Neural cell (in vitro differentiated cells): ENCODE data around the gene GIPC3. TPM values are rescaled to one million over a fixed set of nuclear protein-coding genes. Genes with fewer than 3 reads are reported as not detected.

ENCODE experiments used
- H2AFZ ChIP-seq: fragments of 200-600, 300-800 bp; sonication (generic), shearing (Covaris generic); 2 replicates; pipeline ENCODE4 v1.6.0; 2014; ENCODE audit warnings: low read depth, mild to moderate bottlenecking, antibody characterized with exemption, low read length, moderate library complexity
- H3F3A ChIP-seq: fragments of 200-600 bp; shearing (Covaris generic); 2 replicates; pipeline ENCODE4 v1.6.1; 2016; ENCODE audit warnings: mild to moderate bottlenecking, moderate library complexity, mixed read lengths, antibody characterized with exemption, low read length; ENCODE audit not compliant: insufficient read depth, poor library complexity, severe bottlenecking
- H3K27ac ChIP-seq: fragments of 200-600, 300-800 bp; sonication (generic), shearing (Covaris generic); 2 replicates; pipeline ENCODE4 v1.5.1; 2014; ENCODE audit warnings: mild to moderate bottlenecking, low read length, moderate library complexity
- H3K27me3 ChIP-seq: fragments of 300-800, 200-600 bp; sonication (generic), shearing (Covaris generic); 2 replicates; pipeline ENCODE4 v1.6.0; 2014; ENCODE audit warnings: mild to moderate bottlenecking, low read depth, low read length, moderate library complexity; ENCODE audit not compliant: insufficient read depth
- H3K36me3 ChIP-seq: fragments of 300-800, 200-600 bp; sonication (generic), shearing (Covaris generic); 2 replicates; pipeline ENCODE4 v1.5.1; 2014; ENCODE audit warnings: mild to moderate bottlenecking, antibody characterized with exemption, low read length, moderate library complexity; ENCODE audit not compliant: insufficient read depth
- H3K4me2 ChIP-seq: fragments of 300-800, 200-600 bp; sonication (generic), shearing (Covaris generic); 2 replicates; pipeline ENCODE4 v1.6.0; 2014; ENCODE audit warnings: mild to moderate bottlenecking, low read length
- H3K4me3 ChIP-seq: fragments of 300-800, 200-600 bp; sonication (generic), shearing (Covaris generic); 2 replicates; pipeline ENCODE4 v1.5.1; 2014; ENCODE audit warnings: mild to moderate bottlenecking, low read length, moderate library complexity
- H3K79me2 ChIP-seq: fragments of 200-600 bp; shearing (Covaris generic); replicated peaks from 2 replicates; pipeline ENCODE4 v1.6.0; 2014; ENCODE audit warnings: mild to moderate bottlenecking, low read length, moderate library complexity; ENCODE audit not compliant: insufficient read depth
- H3K9ac ChIP-seq: fragments of 300-800, 200-600 bp; sonication (generic), shearing (Covaris generic); 2 replicates; pipeline ENCODE4 v1.6.1; 2016; ENCODE audit warnings: mild to moderate bottlenecking, low read length, mixed read lengths
- H3K9me2 ChIP-seq: fragments of 200-600 bp; shearing (Covaris generic); 2 replicates; pipeline ENCODE4 v1.6.1; 2016; ENCODE audit warnings: mild to moderate bottlenecking, low read length, mixed read lengths; ENCODE audit not compliant: insufficient read depth
- H3K9me3 ChIP-seq: fragments of 200-600, 300-800 bp; sonication (generic), shearing (Covaris generic); 2 replicates; pipeline ENCODE4 v1.6.1; 2016; ENCODE audit warnings: mild to moderate bottlenecking, mixed run types, low read length, moderate library complexity, mixed read lengths
- H4K20me1 ChIP-seq: fragments of 200-600 bp; shearing (Covaris generic); 2 replicates; pipeline ENCODE4 v1.6.1; 2016; ENCODE audit warnings: mild to moderate bottlenecking, mixed run types; ENCODE audit not compliant: insufficient read depth
- EP300 ChIP-seq: fragments of 450-650 bp; conservative IDR thresholded peaks from 2 replicates; pipeline ENCODE4 v1.6.1; 2014; ENCODE audit warnings: antibody characterized with exemption, mild to moderate bottlenecking, moderate library complexity; ENCODE audit not compliant: poor library complexity, severe bottlenecking
- EZH2 ChIP-seq: fragments of 200-600, 300-800 bp; shearing (Covaris generic), sonication (generic); IDR thresholded peaks from 2 replicates; pipeline ENCODE4 v1.6.1; 2014; ENCODE audit warnings: antibody characterized with exemption, low read length, borderline replicate concordance, mild to moderate bottlenecking; ENCODE audit not compliant: insufficient read depth, poor library complexity, severe bottlenecking
- MXI1 ChIP-seq: fragments of 450-650 bp; conservative IDR thresholded peaks from 2 replicates; pipeline ENCODE4 v1.6.1; 2014; ENCODE audit warnings: antibody characterized with exemption, mild to moderate bottlenecking; ENCODE audit not compliant: poor library complexity, severe bottlenecking
- POLR2AphosphoS5 ChIP-seq: IDR thresholded peaks from 2 replicates; pipeline ENCODE4 v1.6.1; 2012
- RAD21 ChIP-seq: fragments of 450-650 bp; conservative IDR thresholded peaks from 2 replicates; pipeline ENCODE4 v1.6.1; 2014; ENCODE audit warnings: antibody characterized with exemption, mild to moderate bottlenecking, moderate library complexity
- REST ChIP-seq: IDR thresholded peaks from 2 replicates; pipeline ENCODE4 v1.6.1; 2012; ENCODE audit warnings: borderline replicate concordance
- SMC3 ChIP-seq: fragments of 450-650 bp; conservative IDR thresholded peaks from 2 replicates; pipeline ENCODE4 v1.6.1; 2014; ENCODE audit warnings: antibody characterized with exemption, mild to moderate bottlenecking, moderate library complexity; ENCODE audit not compliant: poor library complexity
- TAF1 ChIP-seq: IDR thresholded peaks from 2 replicates; pipeline ENCODE4 v1.6.1; 2012; ENCODE audit warnings: low read depth
- polyA plus RNA-seq: library from polyadenylated mRNA; depleted of rRNA; stranded (reverse); fragments of >200 nt; gene quantifications from 2 replicates; pipeline ENCODE4 v1.2.3, GENCODE V29; 2014
- TF ChIP-seq, protein P1 (sequence below): fragments of 450-650 bp; IDR thresholded peaks from 2 replicates; pipeline ENCODE4 v1.5.1; 2014; ENCODE audit warnings: antibody characterized with exemption, mild to moderate bottlenecking, moderate library complexity; ENCODE audit not compliant: poor library complexity, severe bottlenecking

GIPC3 gene
- polyA plus RNA-seq, 1 donor from 2014 or later, result not detected

DNA sequence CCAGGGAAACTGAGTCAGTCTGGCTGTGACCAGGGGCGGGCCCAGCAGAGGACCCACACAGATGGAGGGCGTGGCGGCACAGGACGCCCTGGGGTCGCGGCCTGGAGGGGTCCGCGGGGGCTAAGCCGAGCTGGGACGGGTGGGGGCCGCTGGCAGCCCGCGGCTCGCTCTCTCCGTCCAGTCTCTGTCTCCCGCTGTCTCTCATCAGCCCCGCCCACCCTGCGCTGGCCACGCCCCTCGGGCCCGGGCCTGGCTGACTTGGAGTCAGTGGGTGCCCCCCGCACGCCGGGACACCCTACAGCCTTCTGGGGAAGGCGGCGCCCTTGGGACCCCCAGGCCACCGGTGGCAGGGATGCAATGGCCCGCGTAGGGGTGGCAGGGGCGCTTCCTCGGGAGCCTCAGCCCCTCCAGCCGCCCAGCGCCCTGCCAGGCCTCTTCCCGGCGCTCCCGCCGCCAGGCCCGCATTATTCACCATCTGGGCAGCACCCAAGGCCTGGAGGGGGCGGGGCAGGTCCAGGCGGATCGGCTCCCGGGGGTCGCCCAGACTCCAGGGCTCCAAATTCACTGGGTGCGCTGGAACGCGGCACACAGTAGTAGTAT, 21.5 kb downstream of the GIPC3 start, which contains the start of gene TBXA2R:
TBXA2R (minus strand) TSS at position 186 of the 600 bp plus-strand sequence. CDS start 6,241 bp downstream, outside the sequence.
- Histone ChIP-seq H3K36me3 (no peaks in the 10 kb centered on the region), H3K9me2 (no peaks in the 10 kb centered on the region), H3F3A (no peaks in the 10 kb centered on the region), H4K20me1 (no peaks in the 10 kb centered on the region), H3K4me2 (no peak within 1 kb of the TSS), H3K4me3 (no peak within 1 kb of the TSS), H3K9me3 (no peaks in the 10 kb centered on the region), H3K27me3 (peaks cover 32% of the 10 kb centered on the region), H3K27ac (no peak within 1 kb of the TSS), H3K79me2 (no peaks in the 10 kb centered on the region), H3K9ac (no peak within 1 kb of the TSS), H2AFZ (no peak within 1 kb of the TSS)
- no peak for TF ChIP-seq SMC3
- TF ChIP-seq POLR2AphosphoS5, result no peak
- TF ChIP-seq MXI1, result no peak
- no peak for TF ChIP-seq RAD21
- no peak for TF ChIP-seq TAF1

DNA sequence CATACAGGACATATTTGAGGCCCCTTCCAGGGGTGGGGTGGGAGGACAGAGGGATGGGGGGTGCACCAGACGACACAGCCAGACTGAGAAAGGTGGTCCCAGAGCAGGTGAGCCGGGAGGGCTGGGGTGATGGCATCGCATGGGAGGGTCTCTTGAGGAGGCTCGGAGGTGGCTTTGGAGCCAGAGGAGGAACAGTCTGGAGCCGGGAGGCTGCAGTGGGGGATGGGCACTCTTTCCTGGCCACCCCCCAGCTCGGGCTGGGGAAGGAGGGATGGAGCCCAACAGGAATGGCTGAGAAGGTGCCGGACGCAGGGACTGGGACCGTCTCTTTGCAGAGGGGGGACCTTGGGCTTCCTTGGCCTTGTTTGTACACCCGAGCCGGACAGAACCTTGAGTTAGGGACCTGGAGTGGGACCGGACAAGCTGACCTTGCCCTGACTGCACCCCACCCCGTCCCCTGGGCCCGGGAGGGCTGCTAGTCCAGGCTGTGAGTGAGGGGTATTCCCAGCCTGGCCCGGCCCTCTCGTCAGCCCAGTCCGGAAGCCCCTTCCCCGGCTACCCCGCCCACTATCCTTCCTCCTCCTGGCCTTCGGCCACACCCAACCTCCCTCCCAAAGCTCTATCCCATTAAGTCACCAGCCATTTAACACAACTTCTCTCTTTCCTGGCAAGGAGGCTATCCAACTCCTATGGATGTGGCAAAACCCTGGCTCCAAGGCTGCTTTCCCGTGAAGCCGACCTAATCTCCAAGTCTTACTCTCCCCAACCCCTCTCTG, 22.2 kb downstream of the GIPC3 start:
- H3K4me3 ChIP-seq, result no peak overlapping the region
- H3F3A ChIP-seq, result no peaks in the 10 kb centered on the region
- H3K27ac ChIP-seq, result no peak overlapping the region

More for the DNA sequence above, 22.2 kb downstream of the GIPC3 start:
- Histone ChIP-seq H3K9me3 (no peaks in the 10 kb centered on the region), H2AFZ (no peak overlapping the region), H3K27me3 (peaks cover 32% of the 10 kb centered on the region), H3K79me2 (no peaks in the 10 kb centered on the region), H3K9me2 (no peaks in the 10 kb centered on the region), H3K9ac (no peak overlapping the region), H3K4me2 (no peak overlapping the region), H3K36me3 (no peaks in the 10 kb centered on the region), H4K20me1 (no peaks in the 10 kb centered on the region)
- TF ChIP-seq RAD21 (no peak), SMC3 (no peak), MXI1 (no peak), POLR2AphosphoS5 (no peak), EZH2 (no peak), TAF1 (no peak), REST (no peak), EP300 (no peak)
- TF ChIP-seq, protein P1, sequence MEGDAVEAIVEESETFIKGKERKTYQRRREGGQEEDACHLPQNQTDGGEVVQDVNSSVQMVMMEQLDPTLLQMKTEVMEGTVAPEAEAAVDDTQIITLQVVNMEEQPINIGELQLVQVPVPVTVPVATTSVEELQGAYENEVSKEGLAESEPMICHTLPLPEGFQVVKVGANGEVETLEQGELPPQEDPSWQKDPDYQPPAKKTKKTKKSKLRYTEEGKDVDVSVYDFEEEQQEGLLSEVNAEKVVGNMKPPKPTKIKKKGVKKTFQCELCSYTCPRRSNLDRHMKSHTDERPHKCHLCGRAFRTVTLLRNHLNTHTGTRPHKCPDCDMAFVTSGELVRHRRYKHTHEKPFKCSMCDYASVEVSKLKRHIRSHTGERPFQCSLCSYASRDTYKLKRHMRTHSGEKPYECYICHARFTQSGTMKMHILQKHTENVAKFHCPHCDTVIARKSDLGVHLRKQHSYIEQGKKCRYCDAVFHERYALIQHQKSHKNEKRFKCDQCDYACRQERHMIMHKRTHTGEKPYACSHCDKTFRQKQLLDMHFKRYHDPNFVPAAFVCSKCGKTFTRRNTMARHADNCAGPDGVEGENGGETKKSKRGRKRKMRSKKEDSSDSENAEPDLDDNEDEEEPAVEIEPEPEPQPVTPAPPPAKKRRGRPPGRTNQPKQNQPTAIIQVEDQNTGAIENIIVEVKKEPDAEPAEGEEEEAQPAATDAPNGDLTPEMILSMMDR, result no peak
